Endodermal cell (in vitro differentiated cells): ENCODE measurements around the gene ABHD2. TPM values are rescaled to one million over a fixed set of nuclear protein-coding genes. Genes with fewer than 3 reads are reported as not detected.

ENCODE experiments used
- DNase-seq: peaks from one replicate; pipeline ENCODE4 v3.0.0-alpha.2; 2017
- H3K27ac ChIP-seq: 2 replicates; pipeline ENCODE4 v1.5.1; 2013; ENCODE audit warnings: mild to moderate bottlenecking, low read depth, low read length, moderate library complexity
- H3K27me3 ChIP-seq: 2 replicates; pipeline ENCODE4 v1.6.1; 2013; ENCODE audit warnings: mild to moderate bottlenecking, low read length, moderate library complexity; ENCODE audit not compliant: insufficient read depth, control insufficient read depth, poor library complexity, severe bottlenecking
- H3K36me3 ChIP-seq: 2 replicates; pipeline ENCODE4 v1.7.0; 2013; ENCODE audit warnings: mild to moderate bottlenecking, low read length, moderate library complexity; ENCODE audit not compliant: control insufficient read depth, insufficient read depth
- H3K4me1 ChIP-seq: one replicate; pipeline ENCODE4 v1.7.0; 2013; ENCODE audit warnings: low read length; ENCODE audit not compliant: control insufficient read depth, insufficient read depth
- H3K4me3 ChIP-seq: 2 replicates; pipeline ENCODE4 v1.5.1; 2013; ENCODE audit warnings: mild to moderate bottlenecking, low read length, moderate library complexity
- H3K9ac ChIP-seq: 2 replicates; pipeline ENCODE4 v1.6.1; 2013; ENCODE audit warnings: mild to moderate bottlenecking, low read length, moderate library complexity; ENCODE audit not compliant: poor library complexity, severe bottlenecking; ENCODE audit errors: extremely low read depth
- H3K9me3 ChIP-seq: 2 replicates; pipeline ENCODE4 v1.6.1; 2013; ENCODE audit warnings: mild to moderate bottlenecking, low read length, moderate library complexity; ENCODE audit not compliant: control insufficient read depth
- H3K27ac Mint-ChIP-seq: 2 replicates; pipeline ENCODE4 v1.8.0; 2020; ENCODE audit warnings: mixed read lengths
- H3K27me3 Mint-ChIP-seq: 2 replicates; pipeline ENCODE4 v1.8.0; 2021; ENCODE audit warnings: mild to moderate bottlenecking, mixed read lengths; ENCODE audit not compliant: insufficient read depth
- H3K36me3 Mint-ChIP-seq: 2 replicates; pipeline ENCODE4 v1.8.0; 2020; ENCODE audit warnings: low read depth, mixed read lengths
- H3K4me1 Mint-ChIP-seq: 2 replicates; pipeline ENCODE4 v1.8.0; 2020; ENCODE audit warnings: mixed read lengths
- H3K4me3 Mint-ChIP-seq: 2 replicates; pipeline ENCODE4 v1.8.0; 2020; ENCODE audit warnings: mild to moderate bottlenecking, moderate library complexity, mixed read lengths
- H3K9me3 Mint-ChIP-seq: 2 replicates; pipeline ENCODE4 v1.8.0; 2020; ENCODE audit warnings: mild to moderate bottlenecking, mixed read lengths
- CTCF ChIP-seq: fragments of 200-600 bp; sonication (generic); conservative IDR thresholded peaks from 2 replicates; pipeline ENCODE4 v1.5.0; 2021; ENCODE audit warnings: antibody characterized with exemption, mild to moderate bottlenecking
- WGBS, 2 experiments: methylation state at CpG; one replicate each; pipeline versions ENCODE4 v1.1.5 to v1.1.7; 2013; ENCODE audit warnings: missing lambda C conversion rate in 2 of 2, mixed read lengths in 1 of 2; ENCODE audit not compliant: insufficient coverage in 1 of 2, insufficient read length in 1 of 2; 5-methylcytosine and 5-hydroxymethylcytosine counted together
- total RNA-seq, 2 donors: library from RNA; stranded (reverse); fragmentation: NEBNext Ultra II Directional in 1 of 2; extraction: Animal tissue kit (Norgen Biotek cat#: 25700) in 1 of 2; gene quantifications; 2 replicates in 1 of 2; 3 replicates in 1 of 2; pipeline ENCODE4 v1.2.1, GENCODE V29; 2021

Gene ABHD2
- total RNA-seq, 2 donors from 2014 or later = 24.1 to 26.0 TPM

GRCh38 chr15:89136078-89136806 is 48.0 kb downstream of the ABHD2 start:
- Histone ChIP-seq H3K27ac (no peak overlapping the region), H3K36me3 (no peaks in the 10 kb centered on the region), H3K27me3 (no peaks in the 10 kb centered on the region), H3K4me3 (no peak overlapping the region), H3K4me1 (no peaks in the 10 kb centered on the region), H3K9ac (no peak overlapping the region), H3K9me3 (no peaks in the 10 kb centered on the region)
- 87 to 93% methylated on average over 9 to 12 of the region's 12 CpGs for WGBS, 2 experiments
- no peak for TF ChIP-seq CTCF
- Mint-ChIP-seq H3K27ac (no peak overlapping the region), H3K4me3 (no peak overlapping the region), H3K9me3 (no peaks in the 10 kb centered on the region), H3K36me3 (peaks cover 2% of the 10 kb centered on the region), H3K4me1 (peaks cover 2% of the 10 kb centered on the region), H3K27me3 (no peaks in the 10 kb centered on the region)
- DNase-seq = no peak

- Histone ChIP-seq H3K27ac (no peak overlapping the region), H3K36me3 (no peaks in the 10 kb centered on the region), H3K4me3 (no peak overlapping the region), H3K4me1 (no peaks in the 10 kb centered on the region), H3K9ac (no peak overlapping the region), H3K27me3 (no peaks in the 10 kb centered on the region), H3K9me3 (no peaks in the 10 kb centered on the region)
- Mint-ChIP-seq H3K27ac (no peak overlapping the region), H3K27me3 (no peaks in the 10 kb centered on the region), H3K4me3 (no peak overlapping the region), H3K36me3 (peaks cover 2% of the 10 kb centered on the region), H3K4me1 (peaks cover 5% of the 10 kb centered on the region), H3K9me3 (no peaks in the 10 kb centered on the region)
- no peak for DNase-seq
- no peak for TF ChIP-seq CTCF
- 88 to 93% methylated on average over 10 to 11 of the region's 11 CpGs for WGBS, 2 experiments
Measured at GRCh38 chr15:89136818-89137772, 48.8 kb downstream of the ABHD2 start.

- Mint-ChIP-seq H3K27me3 (no peaks in the 10 kb centered on the region), H3K27ac (no peak overlapping the region), H3K9me3 (no peaks in the 10 kb centered on the region), H3K4me3 (no peak overlapping the region), H3K36me3 (peaks cover 2% of the 10 kb centered on the region), H3K4me1 (peaks cover 11% of the 10 kb centered on the region)
- no peaks in the 10 kb centered on the region for H3K4me1 ChIP-seq
- H3K4me3 ChIP-seq = no peak overlapping the region
- H3K9ac ChIP-seq = no peak overlapping the region
- WGBS, 2 experiments = 83% methylated on average over 2 to 3 of the region's 3 CpGs
- no peaks in the 10 kb centered on the region for H3K27me3 ChIP-seq
- H3K36me3 ChIP-seq = no peaks in the 10 kb centered on the region
- H3K9me3 ChIP-seq = no peaks in the 10 kb centered on the region
- DNase-seq = no peak
- TF ChIP-seq CTCF = no peak
- no peak overlapping the region for H3K27ac ChIP-seq
Measured at GRCh38 chr15:89137926-89138325, 49.7 kb downstream of the ABHD2 start.
